WTC11 (cell line): Measurements from ENCODE around the gene NR3C2. TPM values are rescaled to one million over a fixed set of nuclear protein-coding genes. Genes with fewer than 3 reads are reported as not detected.

Source experiments
- ATAC-seq: fragments of 200-7000 bp; cut with Tn5 transposase; 2 replicates; pipeline ENCODE4 v1.10.0; 2021; ENCODE audit warnings: mild to moderate bottlenecking, moderate library complexity
- CTCF ChIA-PET: fragments of 300-600 bp; sonication (Branson Sonifier 250); formaldehyde crosslinking; loops from one replicate; lab custom pipeline; 2021; ENCODE audit warnings: antibody characterized with exemption; lab: Charles Lee
- POLR2A ChIA-PET: fragments of 350-600 bp; sonication (Branson Sonifier 250); formaldehyde crosslinking; loops from one replicate; lab custom pipeline; 2021; ENCODE audit warnings: antibody characterized with exemption; lab: Charles Lee
- DNase-seq: peaks from one replicate; pipeline ENCODE4 v3.0.0; 2021; ENCODE audit warnings: low spot score
- H3K27ac Mint-ChIP-seq: 2 replicates; pipeline ENCODE4 v1.8.0; 2021; ENCODE audit warnings: mixed read lengths
- H3K27me3 Mint-ChIP-seq: 2 replicates; pipeline ENCODE4 v1.8.0; 2021; ENCODE audit warnings: low read depth, mild to moderate bottlenecking, moderate library complexity, mixed read lengths
- H3K36me3 Mint-ChIP-seq: 2 replicates; pipeline ENCODE4 v1.8.0; 2021; ENCODE audit warnings: mixed read lengths
- H3K4me1 Mint-ChIP-seq: 2 replicates; pipeline ENCODE4 v1.8.0; 2022; ENCODE audit warnings: mixed read lengths
- H3K4me3 Mint-ChIP-seq: 2 replicates; pipeline ENCODE4 v1.8.0; 2021; ENCODE audit warnings: mild to moderate bottlenecking, moderate library complexity, mixed read lengths
- H3K9me3 Mint-ChIP-seq: 2 replicates; pipeline ENCODE4 v1.8.0; 2021; ENCODE audit warnings: mixed read lengths
- AFF4 ChIP-seq: sonication (generic); formaldehyde crosslinking; IDR thresholded peaks from 2 replicates; pipeline ENCODE4 v1.8.1; 2023; ENCODE audit warnings: mild to moderate bottlenecking, missing genetic modification reagents, borderline replicate concordance
- ATF6 ChIP-seq: sonication (generic); formaldehyde crosslinking; IDR thresholded peaks from 2 replicates; pipeline ENCODE4 v1.8.1; 2023; ENCODE audit warnings: mild to moderate bottlenecking, missing genetic modification reagents
- CDX4 ChIP-seq: fragments of 250-450 bp; sonication (Bioruptor Pico); IDR thresholded peaks from 2 replicates; pipeline ENCODE4 v1.9.0; 2021; ENCODE audit warnings: moderate library complexity, mild to moderate bottlenecking, inconsistent platforms, borderline replicate concordance
- CREM ChIP-seq: sonication (generic); formaldehyde crosslinking; IDR thresholded peaks from 2 replicates; pipeline ENCODE4 v1.8.1; 2022; ENCODE audit warnings: mild to moderate bottlenecking, missing genetic modification reagents, moderate library complexity
- E2F1 ChIP-seq: sonication (generic); formaldehyde crosslinking; IDR thresholded peaks from 2 replicates; pipeline ENCODE4 v1.8.0; 2022; ENCODE audit warnings: mild to moderate bottlenecking, missing genetic modification reagents
- E2F5 ChIP-seq: sonication (generic); formaldehyde crosslinking; IDR thresholded peaks from 2 replicates; pipeline ENCODE4 v1.8.1; 2022; ENCODE audit warnings: mild to moderate bottlenecking, moderate library complexity, missing genetic modification reagents
- EMX1 ChIP-seq: fragments of 250-450 bp; sonication (Bioruptor Pico); IDR thresholded peaks from 2 replicates; pipeline ENCODE4 v1.8.0; 2021; ENCODE audit warnings: mild to moderate bottlenecking
- ETV6 ChIP-seq: sonication (generic); formaldehyde crosslinking; IDR thresholded peaks from 2 replicates; pipeline ENCODE4 v1.8.1; 2022; ENCODE audit warnings: mild to moderate bottlenecking, missing genetic modification reagents
- FOXJ3 ChIP-seq: sonication (generic); formaldehyde crosslinking; IDR thresholded peaks from 2 replicates; pipeline ENCODE4 v1.9.0; 2021; ENCODE audit warnings: missing genetic modification reagents, mild to moderate bottlenecking, borderline replicate concordance
- FOXK1 ChIP-seq: sonication (generic); formaldehyde crosslinking; IDR thresholded peaks from 2 replicates; pipeline ENCODE4 v1.8.0; 2022; ENCODE audit warnings: mild to moderate bottlenecking, moderate library complexity, missing genetic modification reagents
- GABPB1 ChIP-seq: sonication (generic); formaldehyde crosslinking; IDR thresholded peaks from 2 replicates; pipeline ENCODE4 v1.8.1; 2023; ENCODE audit warnings: mild to moderate bottlenecking, missing genetic modification reagents
- MLX ChIP-seq: sonication (generic); formaldehyde crosslinking; IDR thresholded peaks from 2 replicates; pipeline ENCODE4 v1.8.1; 2023; ENCODE audit warnings: mild to moderate bottlenecking, missing genetic modification reagents, moderate library complexity
- MXD4 ChIP-seq: fragments of 250-450 bp; sonication (Bioruptor Pico); IDR thresholded peaks from 2 replicates; pipeline ENCODE4 v1.8.0; 2021; ENCODE audit warnings: mild to moderate bottlenecking, moderate library complexity, borderline replicate concordance
- NFYB ChIP-seq: sonication (generic); formaldehyde crosslinking; conservative IDR thresholded peaks from 2 replicates; pipeline ENCODE4 v1.8.0; 2022; ENCODE audit warnings: low read depth, missing genetic modification reagents
- OVOL2 ChIP-seq: fragments of 250-450 bp; sonication (Bioruptor Pico); IDR thresholded peaks from 2 replicates; pipeline ENCODE4 v1.9.0; 2021; ENCODE audit warnings: mild to moderate bottlenecking, borderline replicate concordance
- RORB ChIP-seq: fragments of 250-450 bp; sonication (Bioruptor Pico); IDR thresholded peaks from 2 replicates; pipeline ENCODE4 v1.9.0; 2021; ENCODE audit warnings: mild to moderate bottlenecking
- SOX15 ChIP-seq: fragments of 250-450 bp; sonication (Bioruptor Pico); IDR thresholded peaks from 2 replicates; pipeline ENCODE4 v1.9.0; 2021; ENCODE audit warnings: mild to moderate bottlenecking
- USF2 ChIP-seq: sonication (generic); formaldehyde crosslinking; IDR thresholded peaks from 2 replicates; pipeline ENCODE4 v1.8.1; 2023; ENCODE audit warnings: mild to moderate bottlenecking, missing genetic modification reagents, moderate library complexity
- ZNF121 ChIP-seq: sonication (generic); formaldehyde crosslinking; IDR thresholded peaks from 2 replicates; pipeline ENCODE4 v1.8.0; 2023; ENCODE audit warnings: missing genetic modification reagents
- ZNF671 ChIP-seq: fragments of 250-450 bp; sonication (Bioruptor Pico); IDR thresholded peaks from 2 replicates; pipeline ENCODE4 v1.8.0; 2021; ENCODE audit warnings: mild to moderate bottlenecking
- total RNA-seq: library from RNA; stranded (reverse); gene quantifications from 3 replicates; pipeline ENCODE4 v1.2.3, GENCODE V29; 2021

NR3C2 gene
- total RNA-seq, 1 experiment from 2014 or later, result 2.8 TPM

- H3K9me3 Mint-ChIP-seq, result no peaks in the 10 kb centered on the region
- TF ChIP-seq E2F1 (no peak), ATF6 (no peak), MXD4 (CRISPR knock-in tag) (no peak), RORB (CRISPR knock-in tag) (no peak), MLX (CRISPR knock-in tag) (no peak), CDX4 (CRISPR knock-in tag) (no peak), FOXJ3 (CRISPR knock-in tag) (no peak), ZNF121 (CRISPR knock-in tag) (no peak)
- no peak for ATAC-seq
- ChIA-PET CTCF (no interaction called here), POLR2A (no interaction called here)
- no peak for DNase-seq
- H3K4me3 Mint-ChIP-seq, result no peak overlapping the region
- no peaks in the 10 kb centered on the region for H3K36me3 Mint-ChIP-seq
- no peaks in the 10 kb centered on the region for H3K27me3 Mint-ChIP-seq
- H3K4me1 Mint-ChIP-seq, result no peaks in the 10 kb centered on the region
- no peak overlapping the region for H3K27ac Mint-ChIP-seq
Observed at GRCh38 chr4:148226341-148226740, 215.9 kb downstream of the NR3C2 start.

GRCh38 chr4:148225639-148226038 is 216.6 kb downstream of the NR3C2 start:
- Mint-ChIP-seq H3K36me3 (no peaks in the 10 kb centered on the region), H3K4me3 (no peak overlapping the region), H3K4me1 (no peaks in the 10 kb centered on the region), H3K27ac (no peak overlapping the region), H3K9me3 (no peaks in the 10 kb centered on the region), H3K27me3 (no peaks in the 10 kb centered on the region)
- TF ChIP-seq ZNF671 (CRISPR knock-in tag), result no peak
- ATAC-seq (no peak), DNase-seq (no peak)
- CTCF ChIA-PET, result no interaction called here
- POLR2A ChIA-PET, result no interaction called here

GRCh38 chr4:148224476-148224875 is 217.7 kb downstream of the NR3C2 start:
- H3K9me3 Mint-ChIP-seq, result no peaks in the 10 kb centered on the region
- POLR2A ChIA-PET, result no interaction called here
- H3K4me3 Mint-ChIP-seq, result no peak overlapping the region
- no peaks in the 10 kb centered on the region for H3K27me3 Mint-ChIP-seq
- DNase-seq (no peak), ATAC-seq (no peak)
- CTCF ChIA-PET, result no interaction called here
- H3K4me1 Mint-ChIP-seq, result no peaks in the 10 kb centered on the region
- no peak for TF ChIP-seq ETV6 (CRISPR knock-in tag)
- TF ChIP-seq E2F5 (CRISPR knock-in tag), result no peak
- no peak for TF ChIP-seq FOXK1 (CRISPR knock-in tag)
- no peak for TF ChIP-seq USF2 (CRISPR knock-in tag)
- no peak for TF ChIP-seq CREM
- TF ChIP-seq NFYB (CRISPR knock-in tag), result no peak
- no peak for TF ChIP-seq SOX15
- no peak for TF ChIP-seq E2F1
- TF ChIP-seq GABPB1 (CRISPR knock-in tag), result no peak
- TF ChIP-seq OVOL2 (CRISPR knock-in tag), result no peak
- no peak for TF ChIP-seq AFF4
- TF ChIP-seq EMX1 (CRISPR knock-in tag), result no peak
- no peaks in the 10 kb centered on the region for H3K36me3 Mint-ChIP-seq
- no peak overlapping the region for H3K27ac Mint-ChIP-seq
